ENCODE results near the gene SLC32A1. TPM values are rescaled to one million over a fixed set of nuclear protein-coding genes. Genes with fewer than 3 reads are reported as not detected.

SLC32A1 gene
- total RNA-seq, 1 experiment from 2014 or later = 0.24 TPM

DNA sequence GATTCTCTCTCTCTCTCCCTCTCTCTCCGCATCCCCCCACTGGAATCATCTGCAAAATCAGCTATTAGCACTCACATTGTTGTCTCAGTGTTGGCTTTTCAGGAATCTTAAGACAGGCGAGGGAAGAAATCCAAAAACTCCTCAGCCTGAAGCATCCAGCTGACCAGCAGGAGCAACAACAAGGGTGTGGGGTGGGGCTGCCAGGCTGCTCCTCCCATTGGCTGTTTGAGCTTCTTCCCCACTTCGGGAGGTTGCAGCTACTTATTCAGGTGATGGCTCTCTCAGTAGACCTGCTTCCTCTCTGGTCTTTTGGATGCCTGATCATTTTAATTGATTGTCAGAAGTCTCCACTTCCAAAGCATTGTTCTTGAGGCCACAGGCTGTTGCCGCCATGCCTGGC lies 24.1 kb upstream of the SLC32A1 start:
- no peaks in the 10 kb centered on the region; the same call in 1 of the 2 replicates for H3K4me1 ChIP-seq (ENCODE audit: insufficient read depth, low read length)
- Mint-ChIP-seq H3K27me3 (ENCODE audit: low read depth) (peaks cover 53% of the 10 kb centered on the region), H3K27ac (no peak overlapping the region), H3K4me3 (no peak overlapping the region), H3K9me3 (no peaks in the 10 kb centered on the region), H3K4me1 (peaks cover 4 to 7% of the 10 kb centered on the region in 2 experiments; a peak in 3 of 4 replicates), H3K36me3 (ENCODE audit: insufficient read depth in 1 of 3, low read depth in 3 of 3) (no peaks in the 10 kb centered on the region)
- no peak overlapping the region for H3K9ac ChIP-seq (ENCODE audit: extremely low read depth, insufficient read length, low read length)
- H3K18ac ChIP-seq (ENCODE audit: insufficient read length, low read depth, low read length) = no peak overlapping the region
- no peaks in the 10 kb centered on the region for H3K23me2 ChIP-seq (ENCODE audit: insufficient read length, low read depth, low read length, poor library complexity, severe bottlenecking)
- H3K27ac ChIP-seq (ENCODE audit: insufficient read length, low read depth, low read length) = no peak overlapping the region
- no peak overlapping the region for H2BK120ac ChIP-seq (ENCODE audit: low read depth, low read length, poor library complexity, severe bottlenecking)
- H3K79me1 ChIP-seq (ENCODE audit: insufficient read depth, low read depth, low read length, poor library complexity, severe bottlenecking) = no peaks in the 10 kb centered on the region
- H3T11ph ChIP-seq (ENCODE audit: low read length) = no peak overlapping the region
- H4K5ac ChIP-seq (ENCODE audit: insufficient read length, low read depth, low read length) = no peak overlapping the region
- no peaks in the 10 kb centered on the region for H3K27me3 ChIP-seq (ENCODE audit: insufficient read depth, low read length)
- H2BK5ac ChIP-seq (ENCODE audit: insufficient read length, low read length) = no peak overlapping the region
- H3K4me2 ChIP-seq (ENCODE audit: insufficient read depth, insufficient read length, low read length) = no peak overlapping the region
- no peak overlapping the region for H2BK15ac ChIP-seq (ENCODE audit: low read depth, low read length)
- H3K14ac ChIP-seq (ENCODE audit: insufficient read depth, low read length) = no peak overlapping the region
- H2BK20ac ChIP-seq (ENCODE audit: low read depth, low read length, poor library complexity, severe bottlenecking) = no peak overlapping the region
- no CpG with 5 or more reads among the region's 4 CpGs for WGBS (ENCODE audit: extremely low coverage, insufficient read length, low lambda C conversion rate)
- H4K20me1 ChIP-seq (ENCODE audit: control insufficient read depth, insufficient read depth, insufficient read length) = no peaks in the 10 kb centered on the region
- no peaks in the 10 kb centered on the region for H3K9me3 ChIP-seq (ENCODE audit: control insufficient read depth, low read depth, low read length)
- no peak overlapping the region for H3K56ac ChIP-seq (ENCODE audit: insufficient read length, low read depth, low read length)
- peak; percentile 52 for DNase-seq
- peak overlapping the region; percentile 22 for H4K91ac ChIP-seq (ENCODE audit: insufficient read length, low read depth, low read length)
- no peak overlapping the region for H3K4ac ChIP-seq (ENCODE audit: low read depth, low read length)
- H3K79me2 ChIP-seq (ENCODE audit: insufficient read depth, low read length) = no peaks in the 10 kb centered on the region
- no peak overlapping the region for H2AK5ac ChIP-seq (ENCODE audit: insufficient read length, low read length)
- TF ChIP-seq, protein P1, sequence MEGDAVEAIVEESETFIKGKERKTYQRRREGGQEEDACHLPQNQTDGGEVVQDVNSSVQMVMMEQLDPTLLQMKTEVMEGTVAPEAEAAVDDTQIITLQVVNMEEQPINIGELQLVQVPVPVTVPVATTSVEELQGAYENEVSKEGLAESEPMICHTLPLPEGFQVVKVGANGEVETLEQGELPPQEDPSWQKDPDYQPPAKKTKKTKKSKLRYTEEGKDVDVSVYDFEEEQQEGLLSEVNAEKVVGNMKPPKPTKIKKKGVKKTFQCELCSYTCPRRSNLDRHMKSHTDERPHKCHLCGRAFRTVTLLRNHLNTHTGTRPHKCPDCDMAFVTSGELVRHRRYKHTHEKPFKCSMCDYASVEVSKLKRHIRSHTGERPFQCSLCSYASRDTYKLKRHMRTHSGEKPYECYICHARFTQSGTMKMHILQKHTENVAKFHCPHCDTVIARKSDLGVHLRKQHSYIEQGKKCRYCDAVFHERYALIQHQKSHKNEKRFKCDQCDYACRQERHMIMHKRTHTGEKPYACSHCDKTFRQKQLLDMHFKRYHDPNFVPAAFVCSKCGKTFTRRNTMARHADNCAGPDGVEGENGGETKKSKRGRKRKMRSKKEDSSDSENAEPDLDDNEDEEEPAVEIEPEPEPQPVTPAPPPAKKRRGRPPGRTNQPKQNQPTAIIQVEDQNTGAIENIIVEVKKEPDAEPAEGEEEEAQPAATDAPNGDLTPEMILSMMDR (conservative IDR thresholded peaks at IDR 0.05) = no peak
- no peak overlapping the region for H2BK12ac ChIP-seq (ENCODE audit: insufficient read length, low read depth, low read length)
- H2AFZ ChIP-seq (ENCODE audit: low read length) = no peak overlapping the region
- H3K23ac ChIP-seq (ENCODE audit: insufficient read length, low read depth, low read length) = no peak overlapping the region
- H4K8ac ChIP-seq (replicated peaks; ENCODE audit: insufficient read length, low read depth, low read length) = no peak overlapping the region

Measured in H9 (cell line).